ENCODE results near the gene TNKS1BP1. TPM values are rescaled to one million over a fixed set of nuclear protein-coding genes. Genes with fewer than 3 reads are reported as not detected.
A peak's percentile ranks its signal among the peaks of the same experiment; 100 is the strongest.
"Not testable (repeated sequence)": the region's sequence is repeated elsewhere in the genome, so short reads cannot be mapped to it uniquely, and the experiment has no call there.

The TNKS1BP1 gene
- polyA plus RNA-seq, 1 donor: 69.1 TPM

DNA sequence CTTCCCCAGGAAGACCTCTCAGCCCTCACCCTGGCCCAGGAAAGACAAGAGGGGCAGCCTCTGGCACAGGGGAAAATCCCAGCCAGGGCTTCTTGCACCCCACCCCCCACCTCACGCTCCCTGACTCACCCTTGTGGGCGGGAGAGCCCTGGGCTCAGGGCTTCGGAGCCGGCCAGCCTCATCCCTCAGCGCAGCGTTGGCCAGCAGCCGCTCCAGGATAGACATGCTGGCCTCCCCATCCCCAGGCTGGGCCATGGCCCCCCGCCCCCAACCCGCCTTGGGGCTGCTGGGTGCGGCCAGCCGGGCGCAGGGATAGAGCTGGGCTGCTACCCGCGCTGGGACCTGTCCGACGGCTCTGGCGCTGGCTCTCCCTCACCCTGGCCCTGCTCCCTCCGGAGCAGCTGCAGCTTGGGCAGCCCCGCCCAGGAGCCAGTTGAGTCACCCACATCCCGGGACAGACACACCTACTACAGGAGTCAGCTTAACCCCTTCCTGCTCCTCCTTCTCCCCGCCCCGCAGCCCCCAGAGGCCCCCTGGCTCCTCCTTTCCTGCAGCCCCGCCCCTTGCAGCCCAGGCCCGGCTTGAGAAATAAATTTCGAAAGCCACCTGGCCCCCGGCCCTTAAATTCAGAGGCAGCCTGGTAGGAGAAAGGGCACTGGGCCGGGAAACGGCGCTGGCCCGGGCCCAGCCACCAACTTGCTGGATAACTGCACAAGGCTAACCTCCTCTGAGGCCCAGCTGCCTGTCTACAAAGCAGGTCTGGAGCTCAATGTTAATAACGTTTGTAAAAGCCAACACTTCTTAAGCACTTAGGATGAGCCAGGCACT lies 13.4 kb downstream of the TNKS1BP1 start:
- peak; percentile 67 for DNase-seq

DNA sequence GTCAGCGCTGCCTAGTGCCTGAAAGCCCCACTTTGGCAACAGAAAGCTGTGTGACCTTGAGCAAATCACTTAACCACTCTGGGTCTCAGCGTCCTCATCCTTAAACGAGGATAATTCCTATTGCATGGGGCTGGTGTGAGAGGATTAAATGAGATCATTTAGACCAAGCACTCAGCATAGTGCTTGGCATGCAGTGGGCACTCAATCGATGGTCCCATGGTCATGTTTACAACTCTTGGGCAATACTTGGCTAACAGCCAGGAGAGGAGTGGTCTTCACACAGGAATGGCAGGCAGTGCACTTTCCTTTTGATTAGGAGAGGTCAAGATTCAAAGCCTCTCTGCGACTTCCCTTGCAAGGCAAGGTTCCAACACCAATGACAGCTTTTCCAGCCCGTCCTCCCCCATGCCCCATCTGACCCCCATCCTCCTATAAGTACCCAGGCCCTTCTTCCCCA lies 14.1 kb downstream of the TNKS1BP1 start:
- no peak for DNase-seq

- no peak for DNase-seq
These were observed 14.7 kb downstream of the TNKS1BP1 start for GRCh38 chr11:57310091-57310490.

GRCh38 chr11:57309106-57310059 lies 15.4 kb downstream of the TNKS1BP1 start:
- no peak for DNase-seq

DNA sequence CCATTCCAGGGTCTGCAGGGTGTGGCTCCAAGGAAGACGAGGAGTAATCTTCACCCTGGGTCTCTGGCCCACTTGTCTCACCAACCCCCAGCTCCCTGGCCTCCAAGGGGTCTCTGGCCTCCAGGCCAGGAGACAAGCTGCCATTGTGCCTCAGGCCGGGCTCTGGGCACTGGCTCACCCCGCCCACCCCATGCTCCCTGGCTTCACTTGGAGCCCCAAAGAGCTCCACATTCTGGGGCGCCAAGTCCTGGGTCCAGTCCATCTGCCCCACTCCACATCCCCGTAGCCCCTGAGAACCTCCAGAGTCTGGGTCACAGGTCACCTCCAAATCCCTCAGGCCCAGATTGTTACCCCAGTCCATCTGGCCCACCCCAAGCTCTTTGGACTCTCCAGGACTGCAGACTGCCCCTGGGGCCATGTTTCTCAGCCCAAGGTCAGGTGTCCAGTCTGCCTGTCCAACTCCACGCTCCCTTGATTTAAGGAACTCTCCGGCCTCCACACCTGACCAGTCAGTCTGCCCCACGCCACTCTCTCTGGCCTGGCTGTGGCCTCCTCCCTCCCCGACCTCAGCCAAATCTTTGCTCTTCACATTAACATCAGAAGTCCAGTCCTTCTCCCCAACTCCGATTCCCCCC lies 16.2 kb downstream of the TNKS1BP1 start:
- DNase-seq: no peak

DNA sequence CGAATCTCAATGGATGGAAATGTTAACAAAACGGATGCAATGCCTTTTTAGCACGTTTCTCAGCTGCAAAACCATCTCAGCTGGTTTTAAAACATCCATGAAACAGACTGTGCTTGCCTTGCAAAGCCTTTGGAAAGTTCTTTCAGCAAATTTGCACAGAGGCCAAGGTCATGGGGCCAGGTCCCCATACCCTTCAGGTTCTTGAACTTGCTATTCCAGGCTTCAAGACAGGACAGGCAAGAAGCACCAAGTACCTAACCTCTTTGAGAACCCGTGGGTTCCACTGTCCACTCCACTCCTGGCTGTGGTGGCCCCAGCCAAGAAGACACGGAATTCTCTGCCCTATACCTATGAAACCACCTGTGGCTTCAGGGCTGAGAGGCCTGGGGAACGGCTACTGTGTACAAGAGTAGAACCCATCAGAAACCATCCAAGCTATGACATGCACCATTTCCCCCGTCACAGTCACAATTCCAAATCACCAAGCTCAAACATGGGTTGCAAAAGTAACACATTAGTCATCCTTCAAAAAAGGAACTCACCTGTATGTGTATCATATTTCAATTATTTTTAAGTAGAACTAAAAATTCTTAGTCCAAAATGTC lies 17.0 kb downstream of the TNKS1BP1 start:
- no peak for DNase-seq

DNA sequence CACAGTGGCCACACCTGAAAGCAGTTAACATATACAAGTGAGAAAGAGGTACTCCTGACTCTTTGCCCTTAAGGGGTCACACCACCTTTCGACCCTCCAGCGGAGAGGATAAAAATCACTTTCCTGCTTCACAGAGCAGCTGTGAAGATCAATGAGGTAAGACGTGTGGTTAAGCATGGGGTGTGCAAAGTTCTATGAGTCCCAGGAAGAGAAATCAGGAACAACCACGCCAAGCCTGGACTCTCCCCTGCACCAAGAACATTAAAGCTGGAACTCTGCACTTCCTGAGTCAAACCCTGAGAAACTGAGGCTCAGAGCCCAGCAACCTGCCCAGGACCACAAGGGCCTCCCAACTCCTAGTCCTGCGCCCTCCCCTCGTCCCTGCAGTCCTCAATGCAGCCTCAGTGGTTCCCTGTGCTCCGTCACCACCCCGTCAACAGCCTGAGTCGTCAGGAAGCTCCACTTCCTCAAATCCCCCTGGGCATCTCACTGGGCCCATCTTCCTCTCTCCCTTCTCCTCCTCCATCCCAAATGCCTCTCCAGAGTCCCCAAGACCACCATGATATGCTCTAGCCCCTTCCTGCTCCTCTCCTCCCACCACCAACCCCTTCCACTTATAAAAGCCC lies 17.7 kb downstream of the TNKS1BP1 start:
- no peak for DNase-seq

- DNase-seq: no peak
These were observed 18.4 kb downstream of the TNKS1BP1 start for GRCh38 chr11:57306161-57306876.

GRCh38 chr11:57305523-57305922 lies 19.2 kb downstream of the TNKS1BP1 start:
- no peak for DNase-seq

DNA sequence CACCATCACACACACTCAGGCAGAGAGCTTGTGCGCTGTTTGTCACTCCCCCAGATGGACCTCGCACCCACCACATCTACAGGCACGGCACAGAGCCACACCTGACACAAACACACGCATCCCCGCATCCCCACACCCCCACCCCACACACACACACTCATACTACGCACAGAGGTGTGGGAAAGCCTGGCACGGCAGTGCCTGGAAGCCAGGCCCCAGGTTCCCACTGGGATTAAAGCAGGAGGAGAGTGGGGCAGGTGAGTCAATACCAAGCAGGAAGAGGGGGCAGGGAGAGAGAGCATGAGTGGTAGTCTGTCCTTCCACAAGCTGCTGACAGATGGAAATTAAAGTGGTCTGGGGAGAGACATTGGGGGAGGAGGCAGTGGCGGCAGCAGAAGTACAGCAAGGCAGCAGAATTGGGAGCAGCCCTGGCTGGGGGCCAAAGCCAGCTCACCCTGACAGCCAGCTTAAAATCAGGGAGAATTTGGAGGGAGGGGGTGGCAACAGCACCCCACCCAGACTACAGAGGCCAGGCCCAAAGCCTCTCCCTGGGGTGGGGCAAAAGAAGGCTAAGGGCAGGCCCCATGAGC lies 20.7 kb downstream of the TNKS1BP1 start:
- no peak for DNase-seq

GRCh38 chr11:57303280-57303989 lies 21.3 kb downstream of the TNKS1BP1 start:
- no peak for DNase-seq

DNA sequence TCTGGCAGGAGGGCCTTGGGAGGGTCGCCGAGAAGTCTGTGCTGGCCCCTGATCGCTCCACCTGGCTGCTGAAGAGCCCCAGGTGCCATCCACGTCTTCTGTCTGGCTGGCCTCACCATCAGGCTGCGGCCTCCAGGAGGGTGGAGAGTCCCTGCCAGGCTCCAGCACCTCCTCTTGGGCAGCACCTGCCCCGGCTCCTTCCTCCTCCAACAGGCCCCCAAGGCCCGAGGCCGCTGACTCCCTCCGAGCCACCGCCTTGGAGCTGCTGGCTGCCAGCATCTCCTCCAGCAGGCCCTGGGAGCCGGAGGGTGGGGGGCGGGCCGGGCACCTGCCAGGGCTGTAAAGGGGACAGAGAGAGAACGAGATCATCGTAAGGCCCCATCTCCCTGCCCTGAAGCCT lies 22.3 kb downstream of the TNKS1BP1 start:
- no peak for DNase-seq

DNA sequence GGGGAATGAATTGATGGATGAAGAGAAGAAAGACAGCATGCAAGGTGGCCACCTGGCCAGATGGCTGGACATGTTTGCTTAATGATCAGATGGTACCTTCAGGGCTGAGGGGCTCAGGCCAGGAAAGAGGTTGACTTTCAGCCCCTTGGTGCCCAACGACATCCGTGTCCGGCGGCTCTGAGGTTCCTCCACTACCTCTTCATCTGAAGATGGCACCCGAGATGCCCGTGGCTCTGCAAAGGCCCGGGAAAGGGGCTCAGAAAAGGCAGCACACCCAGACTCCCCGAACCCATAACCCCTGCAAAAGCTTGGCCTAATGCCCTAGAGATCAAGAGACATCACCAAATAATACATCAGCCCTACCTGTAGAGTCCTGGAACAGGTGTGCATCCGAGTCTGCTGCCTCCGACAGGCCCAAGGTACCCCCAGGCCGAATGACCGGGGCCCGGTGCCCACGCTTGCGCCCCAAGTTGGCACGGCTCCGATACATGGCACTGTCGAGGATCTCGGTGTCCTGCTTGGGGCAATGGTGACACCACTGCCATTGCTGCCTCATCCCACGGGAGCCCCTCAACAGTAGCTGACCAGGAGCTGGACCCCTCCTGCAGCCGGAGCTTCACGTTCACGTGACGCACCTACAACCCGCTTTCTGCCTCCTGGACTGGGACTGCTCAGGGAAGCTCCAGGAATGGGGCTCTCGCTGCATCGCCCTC lies 22.9 kb downstream of the TNKS1BP1 start:
- DNase-seq: no peak

DNA sequence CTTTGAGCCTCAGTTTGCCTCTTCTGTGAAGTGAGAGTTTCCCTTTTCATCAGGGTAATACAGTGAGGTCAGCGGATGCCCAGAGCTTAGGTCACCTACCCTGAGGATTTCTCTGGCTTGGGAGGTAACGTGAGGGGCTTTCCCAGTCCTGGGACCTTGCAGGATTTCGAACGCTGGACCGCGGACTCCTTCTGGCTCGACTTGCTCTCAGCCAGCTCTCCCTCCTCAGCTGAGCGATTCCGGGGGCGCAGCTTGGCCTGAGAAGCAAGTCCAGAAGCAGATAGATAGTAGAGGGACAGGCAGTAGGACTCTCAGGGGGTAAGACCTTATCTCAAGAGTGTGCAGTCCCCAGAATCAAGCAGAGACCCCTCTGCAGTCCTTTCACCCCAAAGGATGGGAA lies 24.0 kb downstream of the TNKS1BP1 start:
- DNase-seq: no peak

GRCh38 chr11:57299150-57299737 lies 25.5 kb downstream of the TNKS1BP1 start:
- no peak for DNase-seq

- DNase-seq: no peak
These were observed 27.5 kb downstream of the TNKS1BP1 start for GRCh38 chr11:57297221-57297620.

DNA sequence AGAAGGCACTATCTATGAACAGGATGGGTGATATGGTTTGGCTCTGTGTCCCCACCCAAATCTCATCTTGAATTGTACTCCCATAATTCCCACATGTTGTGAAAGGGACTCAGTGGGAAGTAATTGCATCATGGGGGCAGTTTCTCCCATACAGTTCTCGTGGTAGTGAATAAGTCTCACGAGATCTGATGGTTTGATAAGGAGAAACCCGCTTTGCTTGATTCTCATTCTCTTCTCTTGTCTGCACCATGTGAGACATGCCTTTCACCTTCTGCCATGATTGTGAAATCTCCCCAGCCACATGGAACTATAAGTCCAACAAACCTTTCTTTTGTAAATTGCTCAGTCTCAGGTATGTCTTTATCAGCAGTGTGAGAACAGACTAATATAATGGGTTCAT lies 28.5 kb downstream of the TNKS1BP1 start:
- DNase-seq: not testable (repeated sequence)
